Vagina (tissue), 2 donors: ENCODE measurements around the gene BAX.

ENCODE experiments used
- POLR2A ChIP-seq, 2 donors: fragments of 450-650 bp; IDR thresholded peaks; one replicate each; pipeline ENCODE4 v1.6.1; 2017; ENCODE audit warnings: antibody characterized with exemption in 2 of 2, mild to moderate bottlenecking in 2 of 2, moderate library complexity in 2 of 2
- TF ChIP-seq, protein P1 (sequence below), 3 experiments: fragments of 450-650 bp in 2 of 3; fragments of 200-600 bp in 1 of 3; sonication (generic) in 1 of 3; IDR thresholded peaks; one replicate each; pipeline ENCODE4 v1.5.1; 2017 to 2019; ENCODE audit warnings: antibody characterized with exemption in 3 of 3, mild to moderate bottlenecking in 2 of 3, moderate library complexity in 2 of 3

DNA sequence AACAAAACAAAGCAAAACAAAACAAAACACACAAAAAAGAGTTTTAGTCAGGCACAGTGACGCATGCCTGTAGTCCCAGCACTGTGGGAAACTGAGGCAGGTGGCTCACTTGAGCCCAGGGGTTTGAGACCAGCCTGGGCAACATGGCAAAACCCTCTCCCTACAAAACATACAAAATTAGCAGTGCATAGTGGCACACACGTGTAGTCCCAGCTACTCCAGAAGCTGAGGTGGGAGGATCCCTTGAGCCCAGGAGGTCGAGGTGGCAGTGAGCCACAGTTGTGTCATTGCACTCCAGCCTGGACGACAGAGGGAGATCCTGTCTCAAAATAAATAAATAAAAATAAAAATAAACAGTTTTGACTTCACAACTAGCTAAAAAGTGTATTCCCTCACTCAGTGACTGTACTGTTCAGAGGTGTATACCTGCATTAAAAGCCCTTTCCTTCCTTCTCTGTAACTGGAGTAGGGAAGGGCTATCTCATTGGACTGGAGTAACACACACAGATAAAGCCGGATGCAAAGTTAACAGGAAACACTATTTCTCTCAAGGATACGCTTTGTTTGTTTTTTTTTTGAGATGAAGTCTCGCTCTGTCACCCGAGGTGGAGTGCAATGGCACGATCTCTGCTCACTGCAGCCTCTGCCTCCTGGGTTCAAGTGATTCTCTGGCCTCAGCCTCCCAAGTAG is 3.7 kb upstream of the BAX start:
- TF ChIP-seq, protein P1, sequence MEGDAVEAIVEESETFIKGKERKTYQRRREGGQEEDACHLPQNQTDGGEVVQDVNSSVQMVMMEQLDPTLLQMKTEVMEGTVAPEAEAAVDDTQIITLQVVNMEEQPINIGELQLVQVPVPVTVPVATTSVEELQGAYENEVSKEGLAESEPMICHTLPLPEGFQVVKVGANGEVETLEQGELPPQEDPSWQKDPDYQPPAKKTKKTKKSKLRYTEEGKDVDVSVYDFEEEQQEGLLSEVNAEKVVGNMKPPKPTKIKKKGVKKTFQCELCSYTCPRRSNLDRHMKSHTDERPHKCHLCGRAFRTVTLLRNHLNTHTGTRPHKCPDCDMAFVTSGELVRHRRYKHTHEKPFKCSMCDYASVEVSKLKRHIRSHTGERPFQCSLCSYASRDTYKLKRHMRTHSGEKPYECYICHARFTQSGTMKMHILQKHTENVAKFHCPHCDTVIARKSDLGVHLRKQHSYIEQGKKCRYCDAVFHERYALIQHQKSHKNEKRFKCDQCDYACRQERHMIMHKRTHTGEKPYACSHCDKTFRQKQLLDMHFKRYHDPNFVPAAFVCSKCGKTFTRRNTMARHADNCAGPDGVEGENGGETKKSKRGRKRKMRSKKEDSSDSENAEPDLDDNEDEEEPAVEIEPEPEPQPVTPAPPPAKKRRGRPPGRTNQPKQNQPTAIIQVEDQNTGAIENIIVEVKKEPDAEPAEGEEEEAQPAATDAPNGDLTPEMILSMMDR (IDR thresholded peaks at IDR 0.05) = no peak
- TF ChIP-seq POLR2A (IDR thresholded peaks at IDR 0.05) = no peak
